HepG2 (cell line): ENCODE results near the gene GNG13. TPM values are rescaled to one million over a fixed set of nuclear protein-coding genes. Genes with fewer than 3 reads are reported as not detected.

Source experiments
- ATAC-seq: fragments of 200-7000 bp; cut with Tn5 transposase; 3 replicates; pipeline ENCODE4 v1.9.1; 2020; ENCODE audit warnings: mild to moderate bottlenecking, moderate library complexity
- BruUV-seq: library from RNA; stranded (reverse); fragments of 400-500 nt; replicated peaks from 2 replicates; lab custom pipeline; 2021; lab: Mats Ljungman, UMichigan
- CTCF ChIA-PET: fragments of 300-600 bp; formaldehyde crosslinking; extraction: SDS; loops from one replicate; lab custom pipeline; 2021; ENCODE audit warnings: low total read pairs, inconsistent platforms, low intra/inter-chr PET ratio; lab: Yijun Ruan, JAX
- POLR2A ChIA-PET: fragments of 350-600 bp; sonication (Branson Sonifier 250); formaldehyde crosslinking; loops from one replicate; lab custom pipeline; 2020; ENCODE audit warnings: antibody characterized with exemption, inconsistent platforms; lab: Yijun Ruan, JAX
- DNase-seq: peaks from one replicate; pipeline ENCODE4 v3.0.0-alpha.2; 2015; ENCODE audit warnings: low spot score
- FAIRE-seq: peaks from 3 replicates; lab custom pipeline; 2011; peaks lifted over from hg19 to GRCh38; lab: Jason Lieb, UNC
- H2AFZ ChIP-seq: one replicate; pipeline ENCODE4 v1.6.1; 2011; ENCODE audit warnings: low read length, inconsistent platforms
- H3K27ac ChIP-seq: fragments of 300-600 bp; 3 replicates; pipeline ENCODE4 v1.8.0; 2011; ENCODE audit warnings: mixed run types, mild to moderate bottlenecking, mixed read lengths, low read length, inconsistent platforms; ENCODE audit not compliant: insufficient read depth; ENCODE audit errors: extremely low read length
- H3K27me3 ChIP-seq, 2 experiments: fragments of 200-600 bp in 1 of 2; 2 replicates in 1 of 2; 3 replicates in 1 of 2; pipeline versions ENCODE4 v1.6.0 to v1.8.0; 2011; ENCODE audit warnings: low read length in 2 of 2, mild to moderate bottlenecking in 2 of 2, moderate library complexity in 2 of 2, inconsistent platforms in 1 of 2; ENCODE audit not compliant: insufficient read depth in 2 of 2, control insufficient read depth in 1 of 2
- H3K36me3 ChIP-seq, 2 experiments: fragments of 200-600 bp in 1 of 2; replicated peaks in 1 of 2; 2 replicates in 1 of 2; 3 replicates in 1 of 2; pipeline versions ENCODE4 v1.5.1 to v1.8.0; 2011; ENCODE audit warnings: low read length in 2 of 2, inconsistent platforms in 1 of 2; ENCODE audit not compliant: insufficient read depth in 2 of 2, control insufficient read depth in 1 of 2
- H3K4me1 ChIP-seq: 2 replicates; pipeline ENCODE4 v1.5.1; 2012; ENCODE audit warnings: low read length, inconsistent platforms; ENCODE audit not compliant: insufficient read depth
- H3K4me2 ChIP-seq: 2 replicates; pipeline ENCODE4 v1.6.0; 2011; ENCODE audit warnings: low read depth, low read length, inconsistent platforms
- H3K4me3 ChIP-seq, 3 experiments: fragments of 200-600 bp in 1 of 3; sonication (generic), shearing (Covaris generic) in 1 of 3; replicated peaks in 1 of 3; 2 replicates each; pipeline ENCODE4 v1.5.1; 2011 to 2016; ENCODE audit warnings: low read length in 3 of 3, inconsistent platforms in 2 of 3, low read depth in 2 of 3, mild to moderate bottlenecking in 2 of 3, control low read depth in 1 of 3, mixed read lengths in 1 of 3; ENCODE audit not compliant: insufficient read depth in 1 of 3
- H3K79me2 ChIP-seq: one replicate; pipeline ENCODE4 v1.6.1; 2011; ENCODE audit warnings: low read length, inconsistent platforms; ENCODE audit not compliant: insufficient read depth
- H3K9ac ChIP-seq: 2 replicates; pipeline ENCODE4 v1.6.0; 2011; ENCODE audit warnings: mild to moderate bottlenecking, low read depth, low read length, inconsistent platforms; ENCODE audit not compliant: insufficient read depth
- H3K9me3 ChIP-seq: 2 replicates; pipeline ENCODE4 v1.5.1; 2012; ENCODE audit warnings: mild to moderate bottlenecking, low read length
- H4K20me1 ChIP-seq: 2 replicates; pipeline ENCODE4 v1.6.0; 2011; ENCODE audit warnings: inconsistent platforms, mild to moderate bottlenecking, low read length, moderate library complexity; ENCODE audit not compliant: insufficient read depth
- CBX5 ChIP-seq: sonication (generic); formaldehyde crosslinking; IDR thresholded peaks from 2 replicates; pipeline ENCODE4 v1.4.0; 2020; ENCODE audit warnings: missing genetic modification reagents, borderline replicate concordance
- KDM5B ChIP-seq: sonication (generic); formaldehyde crosslinking; IDR thresholded peaks from 2 replicates; pipeline ENCODE4 v1.4.0; 2020; ENCODE audit warnings: missing genetic modification reagents, mild to moderate bottlenecking, borderline replicate concordance
- MAFG ChIP-seq: sonication (generic); formaldehyde crosslinking; IDR thresholded peaks from 2 replicates; pipeline ENCODE4 v1.5.1; 2020; ENCODE audit warnings: mild to moderate bottlenecking, missing genetic modification reagents
- PLRG1 ChIP-seq: fragments of 450-650 bp; conservative IDR thresholded peaks from 2 replicates; pipeline ENCODE4 v1.6.1; 2016
- REPIN1 ChIP-seq: sonication (generic); formaldehyde crosslinking; IDR thresholded peaks from 2 replicates; pipeline ENCODE4 v1.8.0; 2022; ENCODE audit warnings: missing genetic modification reagents, low read depth, mild to moderate bottlenecking, borderline replicate concordance
- TEAD3 ChIP-seq: optimal IDR thresholded peaks from 2 replicates; pipeline ENCODE3; 2016; ENCODE audit warnings: borderline replicate concordance
- ZBTB37 ChIP-seq: sonication (generic); formaldehyde crosslinking; IDR thresholded peaks from 2 replicates; pipeline ENCODE4 v1.4.0; 2020; ENCODE audit warnings: mild to moderate bottlenecking, missing genetic modification reagents
- ZFP36 ChIP-seq: fragments of 150-350 bp; IDR thresholded peaks from 2 replicates; pipeline ENCODE4 v1.6.1; 2018; ENCODE audit warnings: borderline replicate concordance, low read length, low read depth; ENCODE audit not compliant: partially characterized antibody
- ZKSCAN5 ChIP-seq: sonication (generic); formaldehyde crosslinking; IDR thresholded peaks from 2 replicates; pipeline ENCODE4 v1.5.1; 2020; ENCODE audit warnings: mild to moderate bottlenecking, missing genetic modification reagents
- ZNF7 ChIP-seq: IDR thresholded peaks from 2 replicates; pipeline ENCODE4 v1.6.1; 2016; ENCODE audit warnings: missing biosample characterization, missing genetic modification reagents
- ZNF841 ChIP-seq: sonication (generic); formaldehyde crosslinking; IDR thresholded peaks from 2 replicates; pipeline ENCODE4 v1.8.1; 2023; ENCODE audit warnings: missing genetic modification reagents, borderline replicate concordance
- WGBS: methylation state at CpG from one replicate; pipeline ENCODE4 v1.1.6; 2017; ENCODE audit warnings: low lambda C conversion rate; 5-methylcytosine and 5-hydroxymethylcytosine counted together
- in situ Hi-C: cut with HindIII; loops from 2 replicates; pipeline ENCODE4 v1.10.0; 2017; ENCODE audit warnings: low pct_unique_long_range_greater_than_20kb; ENCODE audit not compliant: extremely low pct_ligation_motif_present
- intact Hi-C: fragments of 100-400 bp; cut with micrococcal nuclease; formaldehyde crosslinking; loops from one replicate; pipeline ENCODE4 v1.10.0; 2022; ENCODE audit not compliant: unreplicated experiment
- polyA plus RNA-seq, 8 experiments: library from polyadenylated mRNA; depleted of rRNA in 3 of 8; stranded (reverse) in 7 of 8; unstranded in 1 of 8; fragments of >200 nt; fragmentation: Illumina TruSeq in 4 of 8; extraction: Trizol in 4 of 8; gene quantifications; 2 replicates each; pipeline versions ENCODE4 v1.2.1 to v1.2.3, GENCODE V29; 2011 to 2016; ENCODE audit warnings: low read depth in 4 of 8, missing spikeins in 1 of 8, mixed read lengths in 1 of 8; ENCODE audit not compliant: insufficient read depth in 1 of 8
- total RNA-seq, 5 experiments: library from RNA; depleted of rRNA; stranded (reverse); fragments of >200 nt; fragmentation: Illumina TruSeq; extraction: Trizol; gene quantifications; 2 replicates each; pipeline ENCODE4 v1.2.3, GENCODE V29; 2016; ENCODE audit warnings: low read depth in 1 of 5
- TF ChIP-seq, protein P1 (sequence below): sonication (generic); formaldehyde crosslinking; IDR thresholded peaks from 2 replicates; pipeline ENCODE4 v1.4.0; 2020; ENCODE audit warnings: missing genetic modification reagents, borderline replicate concordance

GNG13 gene
- total and polyA plus RNA-seq, 2 of the 13 experiments (the other 11 are each of a cell fraction or from before 2014, with no cell fraction given), result not detected

- TF ChIP-seq MAFG (CRISPR knock-in tag), result no peak
- TF ChIP-seq ZNF7 (CRISPR knock-in tag), result no peak
- no peak for TF ChIP-seq ZNF841 (CRISPR knock-in tag)
- TF ChIP-seq, protein P1, sequence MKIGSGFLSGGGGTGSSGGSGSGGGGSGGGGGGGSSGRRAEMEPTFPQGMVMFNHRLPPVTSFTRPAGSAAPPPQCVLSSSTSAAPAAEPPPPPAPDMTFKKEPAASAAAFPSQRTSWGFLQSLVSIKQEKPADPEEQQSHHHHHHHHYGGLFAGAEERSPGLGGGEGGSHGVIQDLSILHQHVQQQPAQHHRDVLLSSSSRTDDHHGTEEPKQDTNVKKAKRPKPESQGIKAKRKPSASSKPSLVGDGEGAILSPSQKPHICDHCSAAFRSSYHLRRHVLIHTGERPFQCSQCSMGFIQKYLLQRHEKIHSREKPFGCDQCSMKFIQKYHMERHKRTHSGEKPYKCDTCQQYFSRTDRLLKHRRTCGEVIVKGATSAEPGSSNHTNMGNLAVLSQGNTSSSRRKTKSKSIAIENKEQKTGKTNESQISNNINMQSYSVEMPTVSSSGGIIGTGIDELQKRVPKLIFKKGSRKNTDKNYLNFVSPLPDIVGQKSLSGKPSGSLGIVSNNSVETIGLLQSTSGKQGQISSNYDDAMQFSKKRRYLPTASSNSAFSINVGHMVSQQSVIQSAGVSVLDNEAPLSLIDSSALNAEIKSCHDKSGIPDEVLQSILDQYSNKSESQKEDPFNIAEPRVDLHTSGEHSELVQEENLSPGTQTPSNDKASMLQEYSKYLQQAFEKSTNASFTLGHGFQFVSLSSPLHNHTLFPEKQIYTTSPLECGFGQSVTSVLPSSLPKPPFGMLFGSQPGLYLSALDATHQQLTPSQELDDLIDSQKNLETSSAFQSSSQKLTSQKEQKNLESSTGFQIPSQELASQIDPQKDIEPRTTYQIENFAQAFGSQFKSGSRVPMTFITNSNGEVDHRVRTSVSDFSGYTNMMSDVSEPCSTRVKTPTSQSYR (CRISPR knock-in tag), result no peak
- TF ChIP-seq, all 625 proteins: peak for 0
Measured at GRCh38 chr16:752007-752312, 48.6 kb downstream of the GNG13 start (continued).

DNA sequence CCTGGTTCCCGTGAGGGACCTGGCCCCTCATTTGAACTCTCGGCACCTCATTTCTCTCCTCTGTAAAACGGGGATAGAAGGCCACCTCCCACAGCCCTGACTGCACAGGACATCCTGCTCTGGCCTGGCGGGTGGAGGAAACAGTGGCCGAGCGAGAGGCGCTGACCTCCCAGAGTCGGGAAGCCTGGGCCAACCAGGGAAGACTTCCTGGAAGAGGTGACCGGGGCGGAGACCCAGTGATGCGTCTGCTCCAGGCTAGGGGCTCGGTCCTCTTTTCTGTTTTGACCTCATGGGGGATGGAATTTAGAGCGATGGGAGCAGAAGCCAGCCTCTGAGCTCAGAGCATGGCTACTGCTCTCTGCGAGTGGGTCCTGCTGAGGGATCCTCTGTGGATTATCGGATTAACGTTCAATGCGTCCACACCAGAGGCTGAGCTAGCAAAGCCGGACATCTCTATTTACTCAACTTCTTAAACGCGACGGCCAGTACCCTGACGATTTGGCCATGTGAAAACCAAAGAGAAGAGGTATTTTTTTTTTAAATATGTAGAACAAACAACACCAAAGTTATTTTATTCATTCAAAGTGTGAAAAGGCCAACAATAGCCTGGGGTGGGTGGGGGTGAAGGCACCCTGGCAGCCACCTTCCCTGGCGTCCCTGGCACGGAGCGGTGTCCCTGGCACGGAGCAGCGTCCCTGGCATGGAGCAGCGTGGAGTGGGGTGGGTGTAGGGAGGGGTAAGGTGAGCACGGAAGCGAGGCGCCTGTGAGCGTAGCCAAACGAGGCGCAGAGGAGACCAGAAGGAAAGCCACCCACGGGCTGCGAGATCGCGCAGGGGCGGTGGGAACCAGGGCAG is 49.2 kb downstream of the GNG13 start:
- Histone ChIP-seq H3K9me3 (no peaks in the 10 kb centered on the region), H2AFZ (no peak overlapping the region), H3K4me3 (peak overlapping the region in 1 of 3 experiments; percentile 27; a peak in 1 of 6 replicates), H4K20me1 (no peaks in the 10 kb centered on the region), H3K79me2 (no peaks in the 10 kb centered on the region), H3K36me3 (no peaks in the 10 kb centered on the region), H3K27ac (no peak overlapping the region), H3K4me1 (peaks cover 11% of the 10 kb centered on the region), H3K9ac (no peak overlapping the region), H3K27me3 (peaks cover 5 to 47% of the 10 kb centered on the region in 2 experiments), H3K4me2 (0 out of 2 replicates have a peak overlapping the region, but pooled peaks have one; percentile 26)
- 19% methylated on average over 29 of the region's 39 CpGs for WGBS
- in situ Hi-C loops (no loop called here), intact Hi-C loops (no loop called here)
- FAIRE-seq (no peak), DNase-seq (no peak), ATAC-seq (no peak)
- CTCF ChIA-PET, result no interaction called here
- BruUV-seq, result no TSS peak
- POLR2A ChIA-PET, result interaction anchor here (1.3 kb wide), 1 partner anchor 10 kb away, joined by 3 read pairs; no protein-coding TSS in a partner anchor
- TF ChIP-seq KDM5B (CRISPR knock-in tag) (no peak), CBX5 (CRISPR knock-in tag) (no peak), REPIN1 (CRISPR knock-in tag) (no peak), ZKSCAN5 (CRISPR knock-in tag) (no peak), ZFP36 (peak; percentile 59), PLRG1 (no peak), ZBTB37 (CRISPR knock-in tag) (no peak), TEAD3 (CRISPR knock-in tag) (no peak)
